ENCODE measurements around the gene FBXW2.
"Not testable (repeated sequence)": the region's sequence is repeated elsewhere in the genome, so short reads cannot be mapped to it uniquely, and the experiment has no call there.

Gene FBXW2

GRCh38 chr9:120778758-120779157 is 14.5 kb downstream of the FBXW2 start:
- DNase-seq, result no peak

DNA sequence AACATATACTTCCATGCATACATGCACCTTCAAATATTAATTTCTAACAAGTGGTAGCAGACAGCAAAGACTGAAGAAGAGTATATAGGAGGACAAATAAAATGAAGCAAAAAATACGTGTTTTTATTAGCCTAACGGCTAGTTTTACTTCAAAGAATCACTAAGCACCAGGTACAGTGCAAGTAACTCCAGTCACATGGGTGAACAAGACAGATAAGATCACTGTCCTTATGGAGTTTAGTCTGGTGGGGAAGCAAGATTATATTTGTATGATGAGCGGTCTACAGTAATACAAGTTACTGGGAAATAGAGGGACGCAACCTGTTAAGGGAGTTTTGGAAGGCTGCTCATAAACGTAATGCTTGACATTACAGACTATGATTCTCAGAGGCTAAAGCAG is 16.0 kb downstream of the FBXW2 start:
- no peak for DNase-seq

DNA sequence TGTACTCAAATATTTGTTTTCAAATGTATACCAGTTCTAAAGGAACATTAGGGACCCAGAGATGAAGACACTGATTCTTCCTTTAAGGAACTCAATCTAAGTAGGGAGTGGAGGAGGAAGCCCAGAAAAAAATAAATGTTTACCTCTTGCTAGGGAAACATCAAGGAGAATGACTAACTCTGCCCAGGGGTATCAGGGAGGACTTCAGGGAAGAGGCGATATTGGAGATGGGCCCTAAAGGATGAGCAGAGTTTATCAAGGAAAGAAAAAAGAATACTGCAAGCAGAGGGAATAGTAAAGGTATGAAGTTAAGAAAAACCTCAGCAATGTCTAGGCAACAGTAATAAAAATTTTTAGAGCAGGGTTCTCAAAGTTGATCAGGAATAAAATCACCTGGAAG is 16.4 kb downstream of the FBXW2 start:
- DNase-seq, result no peak

DNA sequence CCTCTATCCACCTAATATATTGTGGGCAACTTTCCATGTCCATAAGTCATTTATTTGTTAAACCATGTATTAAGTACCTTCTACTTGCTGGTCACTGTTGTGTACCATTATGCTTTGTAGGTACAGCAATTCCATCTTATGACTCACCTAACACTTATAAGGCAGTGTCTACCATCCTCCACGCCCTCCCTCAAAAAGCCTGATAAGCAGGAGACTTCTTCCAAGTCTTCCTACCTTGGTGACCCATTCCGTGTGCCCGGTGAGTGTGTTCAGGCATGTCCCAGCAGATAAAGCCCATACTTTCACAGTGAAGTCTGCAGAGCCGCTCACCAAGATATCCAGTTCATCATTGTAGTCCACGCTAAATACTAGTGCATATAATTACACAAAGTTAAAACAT is 17.4 kb downstream of the FBXW2 start:
- no peak for DNase-seq

GRCh38 chr9:120774719-120775118 is 18.5 kb downstream of the FBXW2 start:
- DNase-seq, result no peak

GRCh38 chr9:120773256-120773655 is 20.0 kb downstream of the FBXW2 start:
- no peak for DNase-seq

DNA sequence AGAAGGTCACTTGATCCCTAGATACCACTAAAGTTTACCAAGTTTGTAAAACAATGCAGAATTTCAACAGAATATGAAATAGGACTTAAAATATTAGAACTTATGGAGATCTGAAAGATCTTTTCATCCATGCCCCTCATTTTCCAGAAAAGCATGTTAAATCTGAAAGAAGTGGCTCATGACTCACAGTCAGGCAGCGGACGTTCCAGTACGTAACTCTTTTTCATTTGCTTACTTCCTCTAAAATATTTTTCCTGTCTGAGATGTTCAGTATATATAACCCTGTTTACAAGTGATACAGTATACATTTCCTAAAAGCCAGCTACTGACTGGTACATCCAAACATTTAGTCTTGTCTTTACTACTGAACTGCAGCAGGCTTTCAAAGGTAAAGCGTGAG is 22.3 kb downstream of the FBXW2 start:
- DNase-seq, result no peak

GRCh38 chr9:120768886-120769285 is 24.3 kb downstream of the FBXW2 start:
- no peak for DNase-seq

GRCh38 chr9:120768247-120768646 is 25.0 kb downstream of the FBXW2 start:
- DNase-seq, result no peak

- no peak for DNase-seq
These were observed 25.8 kb downstream of the FBXW2 start for GRCh38 chr9:120767451-120767850.

DNA sequence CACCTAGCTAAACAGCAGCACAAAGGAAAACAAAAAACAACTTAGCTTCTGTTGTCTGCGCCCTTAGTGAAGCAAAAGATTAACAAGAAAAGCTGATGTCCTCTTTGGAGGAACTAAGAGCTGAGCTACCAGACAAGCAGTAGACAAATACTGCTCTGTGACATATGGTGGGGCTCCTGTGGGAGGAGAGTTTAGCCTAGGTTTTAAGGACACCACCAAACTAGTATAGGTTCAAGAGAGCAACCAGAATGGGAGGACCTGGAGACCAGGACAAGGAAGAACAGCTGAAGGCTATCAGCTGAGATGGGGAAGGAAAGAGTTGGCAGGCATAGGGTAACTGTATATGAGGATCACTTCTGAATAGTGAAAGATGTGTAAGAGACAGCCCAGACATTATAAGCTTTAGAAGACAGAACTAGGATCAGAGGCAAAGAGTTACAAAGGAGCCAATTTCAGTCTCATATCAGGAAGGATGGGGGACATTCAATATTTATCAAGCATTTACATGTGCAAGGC is 27.2 kb downstream of the FBXW2 start:
- no peak for DNase-seq

DNA sequence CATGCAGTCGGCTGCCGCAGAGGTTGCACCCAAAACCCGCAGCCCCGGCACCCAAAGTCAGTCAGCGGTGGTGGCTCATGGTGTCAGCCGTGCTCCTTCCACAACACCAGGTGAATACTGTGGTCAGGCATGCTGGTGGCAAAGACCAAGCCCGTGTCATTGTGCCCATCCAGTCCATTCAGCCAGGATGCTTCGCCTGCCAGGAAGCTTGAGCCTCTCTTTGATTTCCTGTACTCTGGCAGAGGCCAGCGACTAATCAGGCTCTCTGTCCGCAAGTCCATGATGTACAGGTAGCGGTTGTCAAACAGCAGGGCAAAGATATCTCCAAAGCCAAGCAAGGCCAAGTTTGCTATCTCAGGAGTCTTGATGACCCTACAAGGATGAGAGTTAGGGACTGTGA is 28.7 kb downstream of the FBXW2 start:
- no peak for DNase-seq

GRCh38 chr9:120761006-120761405 is 32.2 kb downstream of the FBXW2 start:
- DNase-seq, result no peak

- no peak for DNase-seq
These were observed 33.3 kb downstream of the FBXW2 start for GRCh38 chr9:120759755-120760400.

DNA sequence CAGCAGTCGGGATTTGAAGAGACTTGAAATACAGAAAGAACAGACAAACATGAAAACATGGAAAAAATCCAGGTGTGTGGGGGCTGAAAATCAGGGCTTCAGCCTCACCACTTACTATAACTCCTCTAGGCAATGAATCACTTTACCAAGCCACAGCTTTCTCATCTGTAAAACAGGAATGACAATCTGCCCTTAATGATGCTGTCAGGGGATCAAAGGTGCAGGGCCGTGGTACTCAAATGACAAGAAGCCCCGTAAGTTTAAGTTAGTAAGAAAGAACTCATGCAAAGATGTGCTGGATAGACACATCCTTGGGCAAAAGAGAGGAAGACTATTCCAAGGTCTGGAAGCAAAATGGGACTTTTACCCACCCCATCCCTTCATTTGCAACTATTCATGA is 34.7 kb downstream of the FBXW2 start:
- DNase-seq, result no peak

GRCh38 chr9:120757026-120757913 is 35.9 kb downstream of the FBXW2 start:
- no peak for DNase-seq

GRCh38 chr9:120756531-120756930 is 36.7 kb downstream of the FBXW2 start:
- DNase-seq, result no peak

DNA sequence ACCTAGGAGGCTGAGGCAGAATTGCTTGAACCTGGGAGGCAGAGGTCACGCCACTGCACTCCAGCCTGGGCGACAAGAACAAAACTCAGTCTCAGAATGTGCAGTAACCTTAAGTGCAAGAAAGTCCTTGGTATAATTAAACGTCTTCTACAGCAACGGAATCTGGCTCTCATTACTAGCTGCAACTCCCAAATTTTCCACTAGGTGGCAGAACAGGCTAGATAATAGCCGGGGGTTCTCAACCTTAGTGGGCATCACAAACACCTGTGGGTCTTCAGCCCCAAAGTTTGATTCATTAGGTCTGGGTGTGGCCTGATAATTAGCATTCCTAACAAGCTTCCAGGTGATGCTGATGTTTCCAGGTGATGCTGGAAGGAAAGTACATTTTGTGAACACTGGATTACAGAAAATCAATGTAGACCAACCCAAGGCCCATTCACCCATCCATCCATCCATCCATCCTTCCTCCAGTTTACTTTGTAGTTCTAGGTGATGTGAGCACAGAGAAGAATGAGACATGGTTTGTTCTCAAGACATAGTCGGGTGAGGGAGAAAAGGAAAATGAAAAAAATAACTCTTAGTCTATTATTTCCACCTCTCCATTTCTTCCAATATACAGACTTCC is 37.3 kb downstream of the FBXW2 start:
- peak; percentile 70 for DNase-seq

DNA sequence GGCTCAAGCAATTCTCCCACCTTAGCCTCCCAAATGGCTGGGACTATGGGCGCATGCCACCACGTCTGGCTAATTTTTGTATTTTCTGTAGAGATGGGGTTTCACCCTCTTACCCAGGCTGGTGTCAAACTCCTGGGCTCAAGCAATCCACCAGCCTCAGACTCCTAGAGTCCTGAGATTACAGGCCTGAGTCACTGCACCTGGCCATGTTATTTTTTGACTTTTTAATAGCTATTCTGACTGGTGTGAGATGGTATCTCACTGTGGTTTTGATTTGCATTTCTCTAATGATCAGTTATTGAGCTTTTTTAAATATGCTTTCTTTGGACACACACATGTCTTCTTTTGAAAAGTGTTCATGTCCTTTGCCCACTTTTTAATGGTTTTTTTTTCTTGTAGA is 38.2 kb downstream of the FBXW2 start:
- no peak for DNase-seq

DNA sequence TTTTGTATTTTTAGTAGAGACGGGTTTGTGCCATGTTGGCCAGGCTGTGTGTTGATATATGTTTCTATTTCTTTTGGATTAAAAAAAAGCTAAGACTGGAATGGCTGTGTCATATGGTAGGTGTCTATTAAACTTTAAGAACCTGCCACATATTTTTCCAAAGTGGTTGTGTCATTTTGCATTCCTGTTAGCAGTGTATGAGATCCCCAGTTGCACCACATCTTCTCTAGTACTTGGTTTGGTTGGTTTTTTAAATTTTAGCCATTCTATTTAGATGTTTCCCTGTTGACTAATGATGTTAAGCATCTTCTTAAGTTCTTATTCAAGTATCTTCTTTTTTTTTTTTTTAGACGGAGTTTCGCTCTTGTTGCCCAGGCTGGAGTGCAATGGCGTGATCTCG is 42.8 kb downstream of the FBXW2 start:
- DNase-seq, result no peak

GRCh38 chr9:120746366-120746765 is 46.9 kb downstream of the FBXW2 start:
- DNase-seq, result not testable (repeated sequence)

GRCh38 chr9:120745278-120745677 is 47.9 kb downstream of the FBXW2 start:
- no peak for DNase-seq

- DNase-seq, result no peak
These were observed 50.2 kb downstream of the FBXW2 start for GRCh38 chr9:120742951-120743416.

- no peak for DNase-seq
These were observed 51.5 kb downstream of the FBXW2 start for GRCh38 chr9:120741701-120742100.
